IPS-20b (cell line): Measurements from ENCODE around the gene FAM43B.
"Not testable (repeated sequence)": the region's sequence is repeated elsewhere in the genome, so short reads cannot be mapped to it uniquely, and the experiment has no call there.

Source experiments
- H3K27ac ChIP-seq: one replicate; pipeline ENCODE4 v1.5.1; 2013; ENCODE audit warnings: low read length
- H3K27me3 ChIP-seq: 2 replicates; pipeline ENCODE4 v1.6.1; 2013; ENCODE audit warnings: mild to moderate bottlenecking, low read length, inconsistent platforms; ENCODE audit not compliant: insufficient read depth
- H3K36me3 ChIP-seq: 2 replicates; pipeline ENCODE4 v1.6.1; 2013; ENCODE audit warnings: low read depth, mild to moderate bottlenecking, inconsistent platforms, low read length, moderate library complexity; ENCODE audit not compliant: insufficient read depth
- H3K4me1 ChIP-seq: 2 replicates; pipeline ENCODE4 v1.6.1; 2013; ENCODE audit warnings: mild to moderate bottlenecking, control low read depth, inconsistent platforms, low read length, moderate library complexity; ENCODE audit not compliant: insufficient read depth
- H3K4me3 ChIP-seq: 2 replicates; pipeline ENCODE4 v1.5.1; 2013; ENCODE audit warnings: mild to moderate bottlenecking, low read length, inconsistent platforms
- H3K9ac ChIP-seq: 2 replicates; pipeline ENCODE4 v1.6.1; 2013; ENCODE audit warnings: low read depth, mild to moderate bottlenecking, inconsistent platforms, low read length, moderate library complexity
- H3K9me3 ChIP-seq: 2 replicates; pipeline ENCODE4 v1.6.1; 2013; ENCODE audit warnings: mild to moderate bottlenecking, low read depth, low read length, inconsistent platforms; ENCODE audit not compliant: insufficient read depth

Gene FAM43B, protein sequence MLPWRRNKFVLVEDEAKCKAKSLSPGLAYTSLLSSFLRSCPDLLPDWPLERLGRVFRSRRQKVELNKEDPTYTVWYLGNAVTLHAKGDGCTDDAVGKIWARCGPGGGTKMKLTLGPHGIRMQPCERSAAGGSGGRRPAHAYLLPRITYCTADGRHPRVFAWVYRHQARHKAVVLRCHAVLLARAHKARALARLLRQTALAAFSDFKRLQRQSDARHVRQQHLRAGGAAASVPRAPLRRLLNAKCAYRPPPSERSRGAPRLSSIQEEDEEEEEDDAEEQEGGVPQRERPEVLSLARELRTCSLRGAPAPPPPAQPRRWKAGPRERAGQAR

DNA sequence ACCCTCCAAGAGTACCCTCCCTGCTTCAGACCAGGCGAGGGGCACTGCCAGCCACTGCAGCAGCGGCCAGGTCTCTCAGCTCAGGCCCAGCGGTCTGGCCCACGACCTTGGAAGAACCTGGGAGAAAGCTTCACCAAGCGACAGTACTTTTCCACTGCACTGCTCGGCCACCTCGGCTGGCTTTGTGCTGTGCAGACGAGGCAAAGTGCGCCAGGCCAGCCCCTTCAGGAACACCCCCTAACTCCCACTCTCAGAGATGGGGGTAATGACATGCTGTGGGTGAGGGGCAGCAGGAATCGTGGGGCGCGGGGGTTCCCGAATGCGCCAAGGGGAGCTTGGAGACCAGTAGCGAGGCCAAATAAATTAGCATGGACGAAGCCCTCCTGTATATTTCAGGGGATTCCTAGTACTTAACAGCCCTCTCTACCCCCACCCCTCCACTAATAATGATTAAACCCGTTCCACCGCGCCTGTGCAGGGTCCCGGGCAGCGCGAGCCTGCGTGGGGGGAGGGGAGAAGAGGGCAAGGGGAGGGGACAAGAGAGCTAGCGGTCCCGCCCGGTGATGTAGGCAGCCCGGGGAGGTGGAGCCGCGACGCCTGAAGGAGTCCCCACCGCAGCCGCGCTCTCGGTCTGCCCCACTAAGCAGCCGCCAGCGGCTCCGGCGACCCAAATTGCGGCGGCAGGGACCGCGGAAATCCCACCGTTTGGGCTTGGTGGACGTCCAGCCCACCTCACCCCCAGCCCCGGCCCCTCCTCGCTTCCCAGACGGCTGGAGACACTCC, at the start of gene FAM43B:
FAM43B (plus strand) TSS at position 629 of the 783 bp plus-strand sequence. CDS start 401 bp downstream, outside the sequence.
- no peaks in the 10 kb centered on the region for H3K9me3 ChIP-seq
- H3K4me1 ChIP-seq: no peaks in the 10 kb centered on the region
- H3K27me3 ChIP-seq: peaks cover 74% of the 10 kb centered on the region
- peak within 1 kb of the TSS; percentile 65; the same call in 1 of the 2 replicates for H3K9ac ChIP-seq
- H3K36me3 ChIP-seq: no peaks in the 10 kb centered on the region
- no peak within 1 kb of the TSS for H3K27ac ChIP-seq
- peak within 1 kb of the TSS; percentile 77 for H3K4me3 ChIP-seq

DNA sequence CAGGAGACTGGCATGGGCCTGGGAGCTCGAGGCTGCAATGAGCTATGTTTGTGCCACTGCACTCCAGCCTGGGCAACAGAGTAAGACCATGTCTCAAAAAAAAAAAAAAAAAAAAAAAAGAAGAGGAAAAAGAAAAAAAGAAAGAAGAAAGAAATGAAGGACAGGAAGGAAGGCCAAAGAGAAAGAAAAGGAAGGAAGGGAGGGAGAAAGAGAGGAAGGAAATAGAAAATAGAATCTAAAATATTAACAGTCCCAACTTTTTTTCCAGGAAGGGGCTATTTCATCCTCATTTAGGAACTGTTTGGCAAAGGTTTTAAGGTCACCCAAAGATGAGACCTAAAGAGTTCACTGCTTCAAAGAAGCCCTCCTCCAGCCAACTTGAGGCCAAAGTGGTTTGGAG, 46.9 kb upstream of the FAM43B start:
- peaks cover 30% of the 10 kb centered on the region for H3K36me3 ChIP-seq
- no peak overlapping the region for H3K27ac ChIP-seq
- no peaks in the 10 kb centered on the region for H3K9me3 ChIP-seq
- H3K4me1 ChIP-seq: no peaks in the 10 kb centered on the region
- peaks cover 11% of the 10 kb centered on the region for H3K27me3 ChIP-seq
- H3K4me3 ChIP-seq: no peak overlapping the region
- no peak overlapping the region for H3K9ac ChIP-seq

DNA sequence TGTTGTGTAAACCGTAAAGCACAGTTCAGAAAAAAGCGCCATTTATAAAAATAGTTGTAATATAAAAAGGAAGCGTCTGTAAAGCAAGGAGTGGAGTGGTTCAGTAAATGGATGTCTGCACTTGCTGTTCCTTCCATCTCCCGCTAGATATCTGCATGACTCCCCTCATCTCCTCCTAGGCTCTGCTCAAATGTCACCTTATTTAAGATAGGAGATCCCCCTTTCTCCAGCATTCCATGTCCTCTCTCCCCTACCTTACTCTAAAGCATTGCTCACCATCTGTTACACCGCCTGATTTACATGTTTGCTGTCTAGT, 45.2 kb upstream of the FAM43B start:
- H3K27me3 ChIP-seq: peaks cover 27% of the 10 kb centered on the region
- H3K4me1 ChIP-seq: no peaks in the 10 kb centered on the region
- peaks cover 12% of the 10 kb centered on the region; the same call in 1 of the 2 replicates for H3K36me3 ChIP-seq
- H3K9ac ChIP-seq: peak overlapping the region; percentile 77; the same call in 1 of the 2 replicates
- H3K9me3 ChIP-seq: no peaks in the 10 kb centered on the region
- H3K4me3 ChIP-seq: peak overlapping the region; percentile 93
- H3K27ac ChIP-seq: no peak overlapping the region

DNA sequence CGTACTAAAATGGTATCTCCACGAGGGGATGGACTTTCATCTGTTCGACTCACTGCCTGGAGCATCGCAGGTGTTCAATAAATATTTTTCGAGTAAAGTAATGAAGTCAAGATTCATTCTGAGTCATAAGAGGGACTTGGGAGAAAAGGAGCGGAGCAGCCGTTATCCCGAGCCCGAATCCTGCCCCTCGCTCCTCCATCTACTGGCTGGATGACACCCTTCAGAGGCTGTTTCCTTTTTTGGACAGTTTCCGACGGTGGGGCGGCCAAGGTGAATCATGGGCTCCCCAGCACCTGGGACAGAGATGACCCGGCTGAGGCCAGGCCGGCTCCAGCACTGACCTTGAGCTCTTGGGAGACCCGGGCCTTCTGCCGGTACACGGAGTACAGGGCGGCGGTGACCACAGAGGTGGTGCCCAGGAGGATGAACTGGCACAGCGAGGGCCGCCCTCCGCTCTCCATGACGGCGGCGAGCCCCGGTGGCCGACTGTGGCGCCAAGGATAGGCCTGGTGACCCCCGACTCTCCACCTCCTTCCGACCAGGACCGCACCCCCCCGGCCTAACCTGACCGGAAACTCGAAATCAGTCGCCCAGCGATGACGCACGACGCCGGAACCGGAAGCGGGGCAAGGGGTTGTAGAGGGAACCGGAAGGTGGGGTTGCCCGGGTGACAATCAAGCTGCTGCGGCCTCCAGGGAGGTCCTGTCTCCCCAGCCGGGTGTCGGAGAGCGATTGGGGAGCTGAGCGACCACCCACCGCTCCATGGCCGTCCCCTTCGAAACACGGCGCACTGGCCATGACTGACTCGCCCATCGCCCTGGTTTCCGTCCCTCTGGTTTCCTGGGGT, 44.6 kb upstream of the FAM43B start, which contains the start of gene MUL1:
MUL1 (minus strand) TSS at position 588 of the 847 bp plus-strand sequence; CDS start at position 461, 127 bp downstream.
- H3K4me1 ChIP-seq: no peaks in the 10 kb centered on the region
- H3K36me3 ChIP-seq: peaks cover 10% of the 10 kb centered on the region; the same call in 1 of the 2 replicates
- H3K27ac ChIP-seq: no peak within 1 kb of the TSS
- H3K27me3 ChIP-seq: peaks cover 29% of the 10 kb centered on the region
- H3K4me3 ChIP-seq: peak within 1 kb of the TSS; percentile 93
- no peaks in the 10 kb centered on the region for H3K9me3 ChIP-seq
- H3K9ac ChIP-seq: peak within 1 kb of the TSS; percentile 77; the same call in 1 of the 2 replicates

GRCh38 chr1:20508411-20508771, 44.0 kb upstream of the FAM43B start:
- Histone ChIP-seq H3K4me1 (no peaks in the 10 kb centered on the region), H3K4me3 (peak overlapping the region; percentile 93), H3K27me3 (peaks cover 29% of the 10 kb centered on the region), H3K9me3 (no peaks in the 10 kb centered on the region), H3K27ac (no peak overlapping the region), H3K36me3 (peaks cover 7% of the 10 kb centered on the region; the same call in 1 of the 2 replicates), H3K9ac (peak overlapping the region; percentile 77; the same call in 1 of the 2 replicates)

- H3K4me3 ChIP-seq: no peak overlapping the region
- peaks cover 29% of the 10 kb centered on the region for H3K27me3 ChIP-seq
- H3K36me3 ChIP-seq: no peaks in the 10 kb centered on the region
- H3K27ac ChIP-seq: no peak overlapping the region
- no peaks in the 10 kb centered on the region for H3K9me3 ChIP-seq
- H3K9ac ChIP-seq: no peak overlapping the region
- no peaks in the 10 kb centered on the region for H3K4me1 ChIP-seq
Measured at GRCh38 chr1:20511518-20512428, 40.6 kb upstream of the FAM43B start.

GRCh38 chr1:20519609-20520262, 32.6 kb upstream of the FAM43B start:
- H3K9me3 ChIP-seq, H3K4me3 ChIP-seq, H3K9ac ChIP-seq, H3K4me1 ChIP-seq, H3K27me3 ChIP-seq, H3K36me3 ChIP-seq, H3K27ac ChIP-seq: not testable (repeated sequence)

DNA sequence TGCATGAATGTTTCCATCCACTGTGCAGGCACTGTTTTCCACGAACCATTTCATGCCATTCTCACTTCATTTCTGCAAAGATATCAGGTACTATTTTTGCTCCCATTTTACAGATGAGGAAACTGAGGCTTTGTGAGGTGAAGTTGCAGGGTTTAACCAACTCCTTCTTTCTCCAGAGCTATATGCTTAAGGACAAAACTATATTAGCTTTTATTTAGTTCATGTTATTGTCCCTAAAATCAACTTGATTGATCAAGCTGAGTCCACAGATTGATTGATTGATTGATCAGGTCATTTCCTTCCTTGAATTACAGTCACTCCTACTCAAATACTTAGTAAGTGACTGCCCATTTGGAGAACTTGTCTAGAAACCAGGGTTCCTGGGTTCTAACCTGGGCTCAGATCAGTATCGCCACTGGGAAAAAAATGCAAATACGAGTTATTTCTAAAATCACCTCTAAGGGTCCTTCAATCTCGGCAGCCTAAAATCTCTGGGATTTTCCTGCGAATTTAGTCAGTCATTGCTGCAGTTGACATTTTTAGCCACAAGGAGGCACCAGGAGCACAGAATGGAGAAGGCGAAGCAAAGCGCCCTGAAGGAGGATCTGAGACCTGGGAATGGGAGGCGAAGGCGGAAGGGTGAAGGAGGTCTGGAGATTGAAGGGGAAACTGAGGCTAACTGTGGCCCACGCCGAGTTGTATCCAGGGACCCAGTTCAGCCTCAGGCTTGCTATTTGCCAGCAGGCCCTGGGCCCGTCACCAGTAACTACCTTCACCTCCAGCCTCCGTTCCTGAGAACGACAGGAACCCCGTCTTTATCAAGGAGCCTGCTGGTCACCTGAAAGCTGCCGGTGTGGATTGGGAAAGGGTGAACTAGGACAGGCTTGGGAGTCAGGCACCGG, 30.2 kb upstream of the FAM43B start:
- no peaks in the 10 kb centered on the region for H3K4me1 ChIP-seq
- H3K9ac ChIP-seq: no peak overlapping the region
- peaks cover 18% of the 10 kb centered on the region for H3K27me3 ChIP-seq
- no peak overlapping the region for H3K4me3 ChIP-seq
- H3K36me3 ChIP-seq: no peaks in the 10 kb centered on the region
- no peaks in the 10 kb centered on the region for H3K9me3 ChIP-seq
- no peak overlapping the region for H3K27ac ChIP-seq

- H3K36me3 ChIP-seq: no peaks in the 10 kb centered on the region
- peaks cover 40% of the 10 kb centered on the region for H3K27me3 ChIP-seq
- H3K4me3 ChIP-seq: no peak overlapping the region
- no peak overlapping the region for H3K27ac ChIP-seq
- no peak overlapping the region for H3K9ac ChIP-seq
- H3K4me1 ChIP-seq: no peaks in the 10 kb centered on the region
- H3K9me3 ChIP-seq: no peaks in the 10 kb centered on the region
Measured at GRCh38 chr1:20526267-20526666, 26.1 kb upstream of the FAM43B start.

DNA sequence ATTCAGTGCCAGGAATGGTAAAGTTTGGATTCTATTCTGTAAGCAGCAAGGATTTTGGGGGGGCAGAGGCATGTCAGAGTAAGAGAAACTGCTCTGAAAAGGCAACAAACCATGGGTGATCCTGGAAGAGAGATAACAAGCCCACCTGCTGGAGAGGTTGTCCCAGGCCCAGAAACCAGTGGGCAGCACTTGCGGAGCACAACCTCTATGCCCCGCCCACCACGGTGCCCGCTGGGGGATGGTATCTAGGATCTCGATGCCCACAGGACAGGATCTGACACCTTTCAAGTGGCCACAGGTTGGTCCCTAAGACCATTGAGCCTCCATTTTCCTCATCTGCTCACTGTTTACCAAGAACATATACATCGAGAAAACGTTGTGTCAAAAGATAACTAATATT, 24.2 kb upstream of the FAM43B start:
- H3K36me3 ChIP-seq: no peaks in the 10 kb centered on the region
- no peak overlapping the region for H3K9ac ChIP-seq
- no peak overlapping the region for H3K4me3 ChIP-seq
- H3K27me3 ChIP-seq: peaks cover 40% of the 10 kb centered on the region
- H3K4me1 ChIP-seq: no peaks in the 10 kb centered on the region
- no peaks in the 10 kb centered on the region for H3K9me3 ChIP-seq
- H3K27ac ChIP-seq: no peak overlapping the region
